ENCODE data around the gene RUNX1. TPM values are rescaled to one million over a fixed set of nuclear protein-coding genes. Genes with fewer than 3 reads are reported as not detected.
A peak's percentile ranks its signal among the peaks of the same experiment; 100 is the strongest.
"Not testable (repeated sequence)": the region's sequence is repeated elsewhere in the genome, so short reads cannot be mapped to it uniquely, and the experiment has no call there.

Gene RUNX1
- total and polyA plus RNA-seq, 8 donors: 7.5 to 89.6 (median 10.8) TPM

- no peaks in the 10 kb centered on the region for H3K36me3 ChIP-seq
- no peak for TF ChIP-seq CTCF (IDR thresholded peaks at IDR 0.05)
- intact Hi-C loops (cut with DNase I): no loop called here
- peaks cover 8 to 63% of the 10 kb centered on the region in 2 donors for H3K4me1 ChIP-seq
- ATAC-seq (peak; percentile 18), DNase-seq (no peak)
- no peak overlapping the region for H3K4me3 ChIP-seq
- H3K27ac ChIP-seq: peak overlapping the region in 1 of 2 donors; percentile 62
- H3K27me3 ChIP-seq: no peaks in the 10 kb centered on the region
- no peaks in the 10 kb centered on the region for H3K9me3 ChIP-seq
Measured at GRCh38 chr21:34968414-34969333, 80.4 kb downstream of the RUNX1 start.

GRCh38 chr21:34967509-34968289 is 81.4 kb downstream of the RUNX1 start:
- Histone ChIP-seq H3K27me3 (no peaks in the 10 kb centered on the region), H3K36me3 (no peaks in the 10 kb centered on the region), H3K4me1 (peaks cover 8 to 57% of the 10 kb centered on the region in 2 donors), H3K4me3 (no peak overlapping the region), H3K27ac (peak overlapping the region in 1 of 2 donors; percentile 62), H3K9me3 (no peaks in the 10 kb centered on the region)
- intact Hi-C loops (cut with DNase I): no loop called here
- ATAC-seq (peak; percentile 20), DNase-seq (peak in 1 of 4 donors; percentile 47)
- no peak for TF ChIP-seq CTCF (IDR thresholded peaks at IDR 0.05)

DNA sequence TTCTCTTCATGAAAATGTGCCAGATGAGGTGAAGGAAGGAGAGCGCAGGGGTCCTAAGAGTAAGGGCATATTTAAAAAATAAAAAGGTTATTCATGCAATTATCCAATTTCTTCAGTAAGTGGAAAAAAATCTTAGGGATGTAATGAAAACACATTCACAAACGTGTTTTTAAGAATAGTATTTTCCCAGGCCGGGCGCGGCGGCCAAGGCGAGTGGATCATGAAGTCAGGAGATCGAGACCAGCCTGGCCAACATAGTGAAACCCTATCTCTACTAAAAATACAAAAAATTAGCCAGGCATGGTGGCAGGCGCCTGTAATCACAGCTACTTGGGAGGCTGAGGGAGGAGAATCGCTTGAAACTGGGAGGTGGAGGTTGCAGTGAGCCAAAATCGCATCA is 82.2 kb downstream of the RUNX1 start:
- not testable (repeated sequence) for H3K27ac ChIP-seq, ATAC-seq

DNA sequence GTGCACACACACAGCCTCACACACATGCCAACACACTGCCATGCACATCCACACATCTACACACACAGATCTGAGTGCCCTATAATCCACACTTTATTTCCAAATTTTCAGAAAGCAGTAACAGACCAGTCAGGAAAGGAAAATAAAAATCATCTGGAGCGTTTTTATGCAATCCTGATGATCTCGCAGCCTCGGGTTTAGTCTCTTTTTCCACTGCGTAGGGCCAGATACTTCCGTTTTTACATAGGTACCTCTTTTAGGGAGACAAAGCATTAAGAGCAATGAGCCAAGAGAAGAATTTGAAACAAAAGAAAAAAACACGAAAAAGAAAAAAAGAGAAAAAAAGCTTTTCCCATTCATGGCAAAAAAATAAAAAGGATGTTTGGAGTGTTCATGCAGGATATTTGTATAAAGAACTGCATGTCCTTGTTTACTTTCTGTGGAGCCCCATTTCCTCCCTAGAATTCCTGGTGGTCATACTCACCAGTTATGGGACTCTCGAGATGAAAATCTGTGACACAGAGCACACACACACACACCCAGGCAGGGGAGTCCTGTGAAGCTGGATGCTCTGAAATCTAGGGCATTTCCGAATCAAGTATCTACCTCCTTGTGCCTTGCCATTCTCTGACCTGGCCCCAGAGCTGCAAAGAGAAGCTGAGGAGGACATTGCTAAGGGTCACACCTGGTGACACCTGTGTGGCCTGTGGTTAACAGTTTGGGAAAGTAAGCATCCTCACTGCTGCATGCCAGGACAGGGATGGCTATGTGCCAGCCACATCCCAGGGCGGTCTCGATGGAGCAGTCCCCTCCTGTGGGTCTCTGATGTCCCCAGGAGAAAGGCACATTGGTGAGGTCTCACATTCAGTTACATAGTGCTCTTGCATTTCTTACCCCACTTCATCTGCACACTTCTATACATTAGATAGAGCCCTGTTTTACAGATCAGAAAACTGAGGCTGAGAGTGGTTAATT is 83.6 kb downstream of the RUNX1 start:
- Histone ChIP-seq H3K27me3 (no peaks in the 10 kb centered on the region), H3K36me3 (no peaks in the 10 kb centered on the region), H3K4me1 (peaks cover 8 to 54% of the 10 kb centered on the region in 2 donors), H3K27ac (peak overlapping the region in 1 of 2 donors; percentile 7), H3K4me3 (no peak overlapping the region), H3K9me3 (no peaks in the 10 kb centered on the region)
- intact Hi-C loops (cut with DNase I): no loop called here
- TF ChIP-seq CTCF (IDR thresholded peaks at IDR 0.05): no peak
- ATAC-seq (no peak), DNase-seq (no peak)

More for the DNA sequence above, 82.2 kb downstream of the RUNX1 start:
- H3K27me3 ChIP-seq; DNase-seq; H3K36me3 ChIP-seq; intact Hi-C loops (cut with DNase I); H3K9me3 ChIP-seq; H3K4me3 ChIP-seq: not testable (repeated sequence)
- peaks cover 8 to 57% of the 10 kb centered on the region in 2 donors for H3K4me1 ChIP-seq

DNA sequence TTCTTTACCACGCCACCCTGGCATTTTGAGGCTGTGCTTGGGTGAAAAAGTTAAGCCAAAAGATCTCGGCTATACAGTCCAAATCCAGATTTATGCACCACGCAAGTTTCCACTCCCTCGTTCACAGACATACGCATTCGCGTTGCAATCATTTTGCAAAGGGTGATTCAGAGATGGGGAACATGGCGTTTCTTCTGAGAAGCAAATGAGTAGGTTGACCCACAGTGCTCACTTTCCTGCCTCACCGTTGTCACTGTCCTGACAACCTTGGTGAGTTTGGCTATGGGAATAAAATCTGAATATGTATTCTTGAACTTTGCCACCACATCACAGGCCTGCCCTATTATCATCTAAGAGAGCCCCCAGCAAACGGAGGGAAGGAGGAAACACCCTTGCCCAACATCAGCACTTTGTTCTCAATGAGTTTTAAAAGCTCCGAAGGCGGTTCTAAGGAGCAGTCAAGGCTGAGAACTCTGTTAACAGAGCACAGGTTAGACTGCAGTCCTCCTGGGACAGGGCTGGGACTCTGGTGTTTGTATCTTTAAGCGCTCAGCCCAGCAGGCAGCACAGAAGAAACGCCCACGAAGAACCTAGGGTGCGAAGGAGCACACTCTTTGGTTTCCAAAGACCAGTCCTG is 86.4 kb downstream of the RUNX1 start:
- TF ChIP-seq CTCF (IDR thresholded peaks at IDR 0.05): no peak
- intact Hi-C loops (cut with DNase I): no loop called here
- DNase-seq: no peak

More for the DNA sequence above, 86.4 kb downstream of the RUNX1 start:
- H3K4me3 ChIP-seq: no peak overlapping the region
- no peak for ATAC-seq
- no peaks in the 10 kb centered on the region for H3K9me3 ChIP-seq
- no peaks in the 10 kb centered on the region for H3K36me3 ChIP-seq
- peaks cover 0 to 26% of the 10 kb centered on the region in 2 donors for H3K4me1 ChIP-seq
- H3K27ac ChIP-seq: no peak overlapping the region
- H3K27me3 ChIP-seq: no peaks in the 10 kb centered on the region
